ENCODE measurements around the gene MBD3L1.

MBD3L1 gene

DNA sequence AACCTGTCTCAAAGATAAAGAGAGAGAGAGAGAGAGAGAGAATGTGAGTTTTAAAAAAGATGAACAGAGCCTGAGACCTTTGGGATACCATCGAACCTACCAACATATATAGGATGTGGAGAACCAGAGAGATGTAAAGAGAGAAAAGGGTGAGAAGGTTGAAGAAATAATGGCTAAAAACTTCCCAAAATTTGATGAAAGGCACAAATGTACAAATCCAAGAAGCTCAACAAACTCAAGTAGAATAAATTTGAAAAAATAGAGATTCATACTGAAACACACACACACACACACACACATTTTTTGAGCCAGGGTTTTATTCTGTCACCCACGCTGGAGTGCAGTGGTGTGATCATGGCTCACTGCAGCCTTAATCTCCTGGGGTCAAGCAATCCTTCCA, 16.4 kb upstream of the MBD3L1 start:
- TF ChIP-seq FOXK2 (IDR thresholded peaks at IDR 0.05), result no peak
- TF ChIP-seq ZNF384 (IDR thresholded peaks at IDR 0.05), result no peak
- no peak for TF ChIP-seq NFRKB (IDR thresholded peaks at IDR 0.05)
- TF ChIP-seq FOXA1 (IDR thresholded peaks at IDR 0.05), result no peak
- no peak for TF ChIP-seq PKNOX1 (IDR thresholded peaks at IDR 0.05)
- no peak for TF ChIP-seq BHLHE40 (IDR thresholded peaks at IDR 0.05; ENCODE audit: borderline replicate concordance)
- TF ChIP-seq CTBP1 (IDR thresholded peaks at IDR 0.05; ENCODE audit: borderline replicate concordance), result no peak
- TF ChIP-seq ARNT (IDR thresholded peaks at IDR 0.05), result no peak
- TF ChIP-seq SUZ12 (IDR thresholded peaks at IDR 0.05), result no peak
- no peak for TF ChIP-seq ELF4 (IDR thresholded peaks at IDR 0.05)
- no peak for DNase-seq (ENCODE audit: extremely low spot score)
- POLR2A ChIA-PET, result no interaction called here
- CTCF ChIA-PET, result no interaction called here

DNA sequence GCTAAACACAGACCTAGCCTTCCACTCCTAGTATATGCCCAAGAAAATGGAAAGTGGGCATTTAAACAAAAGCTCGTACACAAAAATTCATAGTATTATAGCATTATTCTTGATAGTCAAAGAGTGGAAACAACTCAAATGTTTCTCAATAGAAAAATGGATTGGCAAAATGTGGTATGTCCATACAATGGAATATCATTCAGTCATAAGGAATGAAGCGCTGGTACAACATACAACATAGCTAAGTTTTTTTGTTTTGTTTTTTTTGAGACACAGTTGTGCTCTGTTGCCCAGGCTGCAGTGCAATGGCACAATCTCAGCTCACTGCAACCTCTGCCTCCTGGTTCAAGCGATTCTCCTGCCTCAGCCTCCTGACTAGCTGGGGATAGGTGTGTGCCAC, 11.9 kb upstream of the MBD3L1 start:
- TF ChIP-seq ZNF384 (IDR thresholded peaks at IDR 0.05) (no peak), HDGF (IDR thresholded peaks at IDR 0.05; ENCODE audit: borderline replicate concordance) (no peak), FOXK2 (IDR thresholded peaks at IDR 0.05) (no peak), ARNT (IDR thresholded peaks at IDR 0.05) (no peak), CTBP1 (IDR thresholded peaks at IDR 0.05; ENCODE audit: borderline replicate concordance) (no peak), TARDBP (IDR thresholded peaks at IDR 0.05) (no peak), SP1 (IDR thresholded peaks at IDR 0.05) (no peak), L3MBTL2 (conservative IDR thresholded peaks at IDR 0.05) (no peak), FOXA1 (IDR thresholded peaks at IDR 0.05) (no peak), NFRKB (IDR thresholded peaks at IDR 0.05) (no peak), LEF1 (IDR thresholded peaks at IDR 0.05; ENCODE audit: borderline replicate concordance) (no peak), PKNOX1 (IDR thresholded peaks at IDR 0.05) (no peak), FOXM1 (IDR thresholded peaks at IDR 0.05; ENCODE audit: borderline replicate concordance) (no peak), BHLHE40 (IDR thresholded peaks at IDR 0.05; ENCODE audit: borderline replicate concordance) (no peak), ELF4 (IDR thresholded peaks at IDR 0.05) (no peak)
- ChIA-PET POLR2A (no interaction called here), CTCF (interaction anchor here (0.6 kb wide), 1 partner anchor 235 kb away, joined by 4 read pairs; no protein-coding TSS in a partner anchor)
- DNase-seq (ENCODE audit: extremely low spot score), result no peak

DNA sequence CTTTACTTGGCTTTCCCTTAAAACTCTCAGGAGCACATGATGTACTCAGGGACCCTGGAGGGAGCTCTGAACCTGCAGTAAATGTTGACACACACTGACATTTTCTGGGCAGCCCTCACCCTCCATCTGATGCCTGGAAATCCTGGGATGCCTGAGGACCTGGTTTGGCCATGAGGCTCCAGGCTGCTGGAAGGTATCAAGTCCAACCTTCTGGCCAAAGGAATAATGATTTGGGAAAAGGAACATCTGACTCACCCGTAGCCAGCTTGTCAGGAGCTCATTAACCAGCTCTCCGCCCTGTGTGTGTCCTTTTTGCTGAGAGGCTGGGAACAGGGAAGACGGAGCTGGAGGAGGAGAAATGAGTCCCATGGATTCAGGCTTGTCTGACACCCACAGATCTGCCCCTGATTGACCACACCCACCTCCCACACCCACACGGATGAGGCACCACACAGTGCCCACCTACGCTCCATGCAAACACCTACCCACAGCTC, 10.4 kb upstream of the MBD3L1 start:
- ChIA-PET CTCF (no interaction called here), POLR2A (no interaction called here)
- DNase-seq (ENCODE audit: extremely low spot score), result no peak
- no peak for TF ChIP-seq LEF1 (IDR thresholded peaks at IDR 0.05; ENCODE audit: borderline replicate concordance)
- TF ChIP-seq FOXA1 (IDR thresholded peaks at IDR 0.05), result no peak
- no peak for TF ChIP-seq L3MBTL2 (conservative IDR thresholded peaks at IDR 0.05)
- no peak for TF ChIP-seq ELF4 (IDR thresholded peaks at IDR 0.05)
- no peak for TF ChIP-seq TARDBP (IDR thresholded peaks at IDR 0.05)
- TF ChIP-seq HDGF (IDR thresholded peaks at IDR 0.05; ENCODE audit: borderline replicate concordance), result no peak
- TF ChIP-seq SP1 (IDR thresholded peaks at IDR 0.05), result no peak
- no peak for TF ChIP-seq ARNT (IDR thresholded peaks at IDR 0.05)
- no peak for TF ChIP-seq BHLHE40 (IDR thresholded peaks at IDR 0.05; ENCODE audit: borderline replicate concordance)
- TF ChIP-seq CTBP1 (IDR thresholded peaks at IDR 0.05; ENCODE audit: borderline replicate concordance), result no peak
- TF ChIP-seq ZNF384 (IDR thresholded peaks at IDR 0.05), result no peak
- TF ChIP-seq NFRKB (IDR thresholded peaks at IDR 0.05), result no peak
- TF ChIP-seq SUZ12 (IDR thresholded peaks at IDR 0.05), result no peak
- TF ChIP-seq PKNOX1 (IDR thresholded peaks at IDR 0.05), result no peak
- no peak for TF ChIP-seq FOXK2 (IDR thresholded peaks at IDR 0.05)
- no peak for TF ChIP-seq FOXM1 (IDR thresholded peaks at IDR 0.05; ENCODE audit: borderline replicate concordance)

GRCh38 chr19:8826371-8826770, 5.8 kb upstream of the MBD3L1 start:
- TF ChIP-seq FOXA1 (IDR thresholded peaks at IDR 0.05) (no peak), SP1 (IDR thresholded peaks at IDR 0.05) (no peak), CTBP1 (IDR thresholded peaks at IDR 0.05; ENCODE audit: borderline replicate concordance) (no peak), TARDBP (IDR thresholded peaks at IDR 0.05) (no peak), ZNF384 (IDR thresholded peaks at IDR 0.05) (no peak), NFRKB (IDR thresholded peaks at IDR 0.05) (no peak), ELF4 (IDR thresholded peaks at IDR 0.05) (no peak), FOXK2 (IDR thresholded peaks at IDR 0.05) (no peak), ARNT (IDR thresholded peaks at IDR 0.05) (no peak), SUZ12 (IDR thresholded peaks at IDR 0.05) (no peak), FOXM1 (IDR thresholded peaks at IDR 0.05; ENCODE audit: borderline replicate concordance) (no peak), BHLHE40 (IDR thresholded peaks at IDR 0.05; ENCODE audit: borderline replicate concordance) (no peak)
- ChIA-PET POLR2A (no interaction called here), CTCF (no interaction called here)
- DNase-seq (ENCODE audit: extremely low spot score), result no peak

DNA sequence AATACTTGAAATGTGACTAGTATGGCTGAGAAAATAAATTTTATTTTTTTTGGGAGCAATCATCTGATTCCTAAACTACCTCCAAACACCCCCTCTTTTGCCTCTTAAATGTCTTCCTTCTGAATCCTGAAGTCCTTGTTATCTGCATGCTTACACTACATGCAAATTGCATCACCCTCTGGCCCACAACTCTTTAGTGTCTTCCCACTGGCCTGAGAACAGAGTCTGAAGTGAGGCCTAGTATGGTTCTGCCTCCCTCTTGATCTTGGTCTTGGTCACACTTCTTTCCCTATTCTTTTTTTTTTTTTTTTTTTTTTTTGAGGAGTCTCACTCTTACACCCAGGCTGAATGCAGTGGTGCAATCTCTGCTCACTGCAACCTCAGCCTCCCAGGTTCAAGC, 4.9 kb upstream of the MBD3L1 start:
- POLR2A ChIA-PET, result no interaction called here
- TF ChIP-seq SP1 (IDR thresholded peaks at IDR 0.05) (no peak), PKNOX1 (IDR thresholded peaks at IDR 0.05) (no peak), L3MBTL2 (conservative IDR thresholded peaks at IDR 0.05) (no peak), LEF1 (IDR thresholded peaks at IDR 0.05; ENCODE audit: borderline replicate concordance) (no peak), BHLHE40 (IDR thresholded peaks at IDR 0.05; ENCODE audit: borderline replicate concordance) (no peak), ZNF384 (IDR thresholded peaks at IDR 0.05) (no peak), FOXM1 (IDR thresholded peaks at IDR 0.05; ENCODE audit: borderline replicate concordance) (no peak), TARDBP (IDR thresholded peaks at IDR 0.05) (no peak), HDGF (IDR thresholded peaks at IDR 0.05; ENCODE audit: borderline replicate concordance) (no peak), CTBP1 (IDR thresholded peaks at IDR 0.05; ENCODE audit: borderline replicate concordance) (no peak), ELF4 (IDR thresholded peaks at IDR 0.05) (no peak)
- no peak for DNase-seq (ENCODE audit: extremely low spot score)
- CTCF ChIA-PET, result no interaction called here
